ENCODE measurements around the gene TRNAU1AP. TPM values are rescaled to one million over a fixed set of nuclear protein-coding genes. Genes with fewer than 3 reads are reported as not detected.
"Not testable (repeated sequence)": the region's sequence is repeated elsewhere in the genome, so short reads cannot be mapped to it uniquely, and the experiment has no call there.

Gene TRNAU1AP
- total RNA-seq, 1 donor: 29.7 TPM

DNA sequence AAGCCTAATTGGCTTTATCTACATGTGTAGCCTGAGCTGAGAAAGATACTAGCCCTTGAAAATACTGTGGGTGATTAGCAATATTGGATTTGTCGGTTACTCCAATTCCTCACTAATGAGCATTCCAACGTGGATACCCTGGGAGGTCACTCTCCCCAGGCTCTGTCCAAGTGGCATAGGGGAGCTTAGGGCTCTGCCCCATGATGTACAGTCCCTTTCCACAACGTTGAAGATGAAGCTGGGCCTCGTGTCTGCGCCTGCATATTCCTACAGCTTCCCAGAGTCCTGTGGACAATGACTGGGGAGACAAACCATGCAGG lies 44.5 kb upstream of the TRNAU1AP start:
- peak overlapping the region; percentile 94 for H3K4me3 ChIP-seq (ENCODE audit: low read depth, low read length)
- TF ChIP-seq, protein P1, sequence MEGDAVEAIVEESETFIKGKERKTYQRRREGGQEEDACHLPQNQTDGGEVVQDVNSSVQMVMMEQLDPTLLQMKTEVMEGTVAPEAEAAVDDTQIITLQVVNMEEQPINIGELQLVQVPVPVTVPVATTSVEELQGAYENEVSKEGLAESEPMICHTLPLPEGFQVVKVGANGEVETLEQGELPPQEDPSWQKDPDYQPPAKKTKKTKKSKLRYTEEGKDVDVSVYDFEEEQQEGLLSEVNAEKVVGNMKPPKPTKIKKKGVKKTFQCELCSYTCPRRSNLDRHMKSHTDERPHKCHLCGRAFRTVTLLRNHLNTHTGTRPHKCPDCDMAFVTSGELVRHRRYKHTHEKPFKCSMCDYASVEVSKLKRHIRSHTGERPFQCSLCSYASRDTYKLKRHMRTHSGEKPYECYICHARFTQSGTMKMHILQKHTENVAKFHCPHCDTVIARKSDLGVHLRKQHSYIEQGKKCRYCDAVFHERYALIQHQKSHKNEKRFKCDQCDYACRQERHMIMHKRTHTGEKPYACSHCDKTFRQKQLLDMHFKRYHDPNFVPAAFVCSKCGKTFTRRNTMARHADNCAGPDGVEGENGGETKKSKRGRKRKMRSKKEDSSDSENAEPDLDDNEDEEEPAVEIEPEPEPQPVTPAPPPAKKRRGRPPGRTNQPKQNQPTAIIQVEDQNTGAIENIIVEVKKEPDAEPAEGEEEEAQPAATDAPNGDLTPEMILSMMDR (IDR thresholded peaks at IDR 0.05; ENCODE audit: insufficient read depth, low read length): no peak
- DNase-seq (ENCODE audit: low read depth): no peak

DNA sequence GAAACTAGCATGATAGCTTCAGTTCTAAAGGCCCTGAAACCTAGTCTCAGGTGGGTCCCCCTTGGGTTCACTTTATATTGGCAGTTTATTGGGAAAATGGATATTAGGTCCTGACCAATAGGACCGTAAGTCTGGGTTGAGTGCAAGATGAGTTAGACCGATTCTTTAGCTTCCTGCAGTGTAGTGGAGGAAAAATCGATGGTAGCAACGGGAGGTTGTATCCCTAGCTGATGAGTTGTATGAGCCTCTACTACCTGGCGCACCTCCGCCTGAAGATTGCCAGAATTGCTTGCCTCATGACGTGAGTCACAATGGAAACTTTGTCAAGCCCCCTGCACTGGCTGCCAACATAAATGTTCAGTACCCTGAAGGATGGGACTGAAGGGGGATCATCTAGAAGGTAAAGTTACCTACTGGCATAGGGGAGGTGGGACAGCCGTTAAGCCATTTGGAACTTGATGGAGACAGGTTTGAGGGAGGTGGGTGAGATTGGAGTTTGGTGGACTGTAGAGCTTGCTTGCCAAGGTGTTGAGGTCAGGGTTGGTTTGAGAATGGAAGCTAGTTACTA lies 43.1 kb upstream of the TRNAU1AP start:
- TF ChIP-seq, protein P1 (IDR thresholded peaks at IDR 0.05; ENCODE audit: insufficient read depth, low read length): no peak
- DNase-seq (ENCODE audit: low read depth): peak; percentile 48
- H3K4me3 ChIP-seq (ENCODE audit: low read depth, low read length): peak overlapping the region; percentile 5

DNA sequence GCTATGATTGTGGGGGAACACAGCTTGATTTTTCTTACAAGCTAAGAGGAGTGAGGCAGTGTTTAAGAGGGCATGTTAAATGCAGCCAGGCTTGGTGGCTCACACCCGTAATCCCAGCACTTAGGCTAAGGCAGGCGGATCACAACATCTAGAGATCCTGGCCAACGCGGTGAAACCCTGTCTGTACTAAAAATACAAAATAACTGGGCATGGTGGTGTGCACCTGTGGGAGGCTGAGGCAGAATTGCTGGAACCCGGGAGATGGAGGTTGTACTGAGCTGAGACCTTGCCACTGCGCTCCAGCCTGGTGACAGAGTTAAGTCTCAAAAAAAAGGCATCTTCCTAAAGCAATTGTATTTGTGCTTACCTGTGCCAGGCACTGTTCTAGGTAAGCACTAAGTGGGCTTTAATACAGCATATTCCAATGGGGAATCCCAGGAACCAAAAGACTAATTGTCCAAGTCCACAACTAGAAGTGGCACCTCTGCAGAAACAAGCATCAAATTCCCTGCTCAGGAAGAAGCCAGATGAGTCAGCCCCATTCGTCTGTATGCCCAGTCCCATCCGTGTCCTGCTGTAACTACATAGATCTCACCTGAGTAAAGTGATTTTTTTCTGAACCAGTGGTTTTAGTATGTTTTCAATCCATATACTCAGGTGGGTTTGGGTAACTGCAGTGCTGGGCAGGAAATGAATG lies 42.5 kb upstream of the TRNAU1AP start:
- peak overlapping the region; percentile 18 for H3K4me3 ChIP-seq (ENCODE audit: low read depth, low read length)
- peak; percentile 49 for DNase-seq (ENCODE audit: low read depth)
- TF ChIP-seq, protein P1 (IDR thresholded peaks at IDR 0.05; ENCODE audit: insufficient read depth, low read length): no peak

DNA sequence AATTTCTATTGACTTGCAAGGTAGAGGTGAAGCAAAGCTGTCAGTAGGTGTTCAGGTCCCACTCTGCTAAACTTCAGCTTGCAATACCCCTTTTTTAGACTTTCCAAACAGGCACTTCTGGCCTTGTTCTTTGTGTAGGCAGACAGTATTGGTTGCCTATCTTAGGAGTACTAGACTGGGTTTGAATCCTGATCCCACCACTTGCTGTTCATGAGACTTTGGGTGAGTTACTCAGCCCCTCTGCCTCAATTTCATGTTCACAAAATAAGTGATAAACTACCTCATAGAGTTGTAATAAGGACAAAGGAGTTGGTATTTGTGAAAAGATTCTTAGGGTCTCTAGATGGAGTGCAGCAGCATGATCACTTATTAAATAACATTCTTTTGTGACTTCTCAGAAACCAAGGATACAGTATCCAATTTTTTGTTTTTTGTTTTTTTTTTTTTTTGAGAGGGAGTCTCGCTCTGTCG lies 41.9 kb upstream of the TRNAU1AP start:
- TF ChIP-seq, protein P1 (IDR thresholded peaks at IDR 0.05; ENCODE audit: insufficient read depth, low read length): no peak
- DNase-seq (ENCODE audit: low read depth): peak; percentile 49
- no peak overlapping the region for H3K4me3 ChIP-seq (ENCODE audit: low read depth, low read length)

DNA sequence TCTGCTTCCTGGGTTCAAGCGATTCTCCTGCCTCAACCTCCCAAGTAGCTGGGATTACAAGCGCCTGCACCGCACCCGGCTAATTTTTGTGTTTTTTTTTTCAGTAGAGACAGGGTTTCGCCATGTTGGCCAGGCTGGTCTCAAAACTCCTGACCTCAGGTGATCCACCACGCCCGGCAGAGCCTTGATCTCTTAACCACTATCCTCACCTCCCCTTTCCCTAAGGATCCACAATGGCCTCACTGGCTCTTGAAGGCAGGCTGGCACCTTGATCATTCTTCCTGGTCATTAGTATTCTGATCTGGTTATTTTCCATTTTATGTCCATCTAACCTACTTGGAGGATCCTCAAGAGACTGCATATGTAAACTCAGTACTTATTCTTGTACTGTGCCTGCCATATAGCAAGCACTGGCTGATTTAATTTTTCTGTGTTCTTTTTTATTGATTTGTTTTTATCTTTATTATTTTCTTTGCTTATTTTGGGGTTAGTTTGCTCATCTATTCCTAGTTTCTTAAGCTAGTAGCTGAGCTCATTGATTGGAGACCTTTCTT lies 40.8 kb upstream of the TRNAU1AP start:
- no peak overlapping the region for H3K4me3 ChIP-seq (ENCODE audit: low read depth, low read length)
- peak; percentile 27 for DNase-seq (ENCODE audit: low read depth)
- TF ChIP-seq, protein P1 (IDR thresholded peaks at IDR 0.05; ENCODE audit: insufficient read depth, low read length): no peak

DNA sequence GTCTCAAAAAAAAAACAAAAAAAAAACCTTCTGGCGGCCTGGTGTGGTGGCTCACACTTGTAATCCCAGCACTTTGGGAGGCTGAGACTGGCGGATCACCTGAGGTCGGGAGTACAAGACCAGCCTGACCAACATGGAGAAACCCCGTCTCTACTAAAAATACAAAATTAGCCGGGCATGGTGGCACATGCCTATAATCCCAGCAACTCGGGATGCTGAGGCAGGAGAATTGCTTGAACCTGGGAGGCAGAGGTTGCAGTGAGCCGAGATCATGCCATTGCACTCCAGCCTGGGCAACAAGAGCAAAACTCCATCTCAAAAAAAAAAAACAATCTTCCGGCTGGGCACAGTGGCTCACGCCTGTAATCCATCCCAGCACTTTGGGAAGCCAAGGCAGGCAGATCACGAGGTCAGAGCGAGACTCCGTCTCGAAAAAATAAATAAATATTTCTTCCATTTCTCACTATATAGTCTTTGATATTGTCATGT lies 38.4 kb upstream of the TRNAU1AP start:
- H3K4me3 ChIP-seq (ENCODE audit: low read depth, low read length): not testable (repeated sequence)
- DNase-seq (ENCODE audit: low read depth): peak; percentile 6

DNA sequence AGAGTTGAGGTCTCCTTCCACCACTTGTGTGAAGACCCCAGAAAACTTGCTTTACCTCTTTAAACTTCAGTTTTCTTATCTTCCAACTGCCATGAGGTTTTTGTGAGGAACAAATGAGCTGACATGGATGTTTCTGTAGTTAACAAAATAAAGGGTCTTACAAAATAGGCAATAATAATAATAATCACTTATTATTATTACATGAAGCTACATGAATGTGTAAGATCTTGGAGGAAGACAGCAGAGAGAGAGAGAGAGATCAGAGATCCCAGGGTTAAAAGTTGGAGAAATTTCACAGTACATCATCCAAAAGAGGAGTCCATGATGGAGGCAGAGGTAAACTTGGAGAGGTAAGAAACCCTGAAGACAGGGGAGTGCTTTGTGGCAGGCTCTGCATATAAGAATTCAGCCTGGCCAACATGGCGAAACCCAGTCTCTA lies 36.3 kb upstream of the TRNAU1AP start:
- peak; percentile 13 for DNase-seq (ENCODE audit: low read depth)
- H3K4me3 ChIP-seq (ENCODE audit: low read depth, low read length): no peak overlapping the region
- TF ChIP-seq, protein P1 (IDR thresholded peaks at IDR 0.05; ENCODE audit: insufficient read depth, low read length): no peak
